ENCODE data around the gene RAD18.

Gene RAD18

DNA sequence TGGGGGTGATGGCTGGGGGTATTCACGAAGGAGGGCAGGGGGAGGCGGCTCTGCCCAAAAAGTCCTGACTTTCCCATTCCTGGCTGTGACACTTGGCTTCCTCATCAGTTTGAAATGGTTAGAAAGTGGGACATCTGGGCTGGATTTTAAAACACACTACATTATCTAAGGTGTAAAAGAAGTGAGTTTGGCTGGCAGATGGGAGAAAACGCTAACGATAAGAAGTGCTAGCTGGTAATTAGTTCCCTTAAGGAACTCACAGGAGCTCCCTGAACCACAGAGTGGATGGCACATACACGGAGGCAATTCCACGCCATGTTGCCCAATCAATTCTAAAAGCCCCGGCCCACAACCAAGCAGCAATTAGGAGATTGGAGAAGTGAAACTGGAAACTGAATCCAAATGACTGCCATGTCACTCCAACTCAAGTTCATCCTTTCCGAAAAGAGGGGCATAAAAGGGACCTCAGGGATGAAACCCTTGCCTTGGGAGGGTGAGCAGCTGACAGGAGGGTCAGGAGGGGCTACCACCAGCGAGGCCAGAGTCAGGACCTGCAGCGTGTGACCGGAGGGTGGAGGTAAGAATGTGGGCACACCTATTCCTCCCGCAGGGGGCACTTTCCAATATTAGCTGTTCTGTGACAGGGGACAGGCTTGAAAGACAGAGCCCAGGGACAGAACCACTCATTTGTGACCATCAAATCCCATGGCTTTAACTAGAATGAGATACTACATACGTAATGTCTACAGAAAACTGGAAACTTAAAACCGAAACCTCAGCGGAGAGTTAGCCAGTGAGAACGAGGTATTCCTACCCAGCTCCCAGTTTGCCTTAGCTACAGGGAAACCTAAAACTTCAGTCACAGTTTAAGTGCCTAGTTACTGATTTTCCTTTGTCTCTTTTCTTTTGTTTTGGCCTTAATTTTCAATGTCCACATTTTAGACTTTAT, 98.6 kb downstream of the RAD18 start:
- no peak for DNase-seq (ENCODE audit: low spot score)

DNA sequence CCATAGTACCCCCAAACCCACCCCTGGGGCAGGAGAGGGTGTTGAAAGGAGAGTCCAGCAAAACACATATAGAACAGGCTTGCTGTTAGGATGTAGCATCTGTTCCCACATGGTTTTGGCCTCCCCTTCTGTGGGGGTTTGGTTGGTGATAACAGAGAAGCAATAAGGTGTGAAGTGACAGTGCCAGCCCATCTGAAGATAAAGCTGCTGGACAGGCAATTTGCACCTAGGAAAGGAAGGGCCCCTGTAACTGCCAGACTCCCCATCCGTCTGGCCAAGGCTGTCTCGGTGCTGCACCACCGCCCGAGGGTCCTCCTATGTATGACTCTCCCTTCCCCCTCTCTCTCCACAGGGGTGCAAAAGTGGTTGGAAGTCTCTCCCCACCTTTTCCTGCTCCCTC, 99.4 kb downstream of the RAD18 start:
- no peak for DNase-seq (ENCODE audit: low spot score)

DNA sequence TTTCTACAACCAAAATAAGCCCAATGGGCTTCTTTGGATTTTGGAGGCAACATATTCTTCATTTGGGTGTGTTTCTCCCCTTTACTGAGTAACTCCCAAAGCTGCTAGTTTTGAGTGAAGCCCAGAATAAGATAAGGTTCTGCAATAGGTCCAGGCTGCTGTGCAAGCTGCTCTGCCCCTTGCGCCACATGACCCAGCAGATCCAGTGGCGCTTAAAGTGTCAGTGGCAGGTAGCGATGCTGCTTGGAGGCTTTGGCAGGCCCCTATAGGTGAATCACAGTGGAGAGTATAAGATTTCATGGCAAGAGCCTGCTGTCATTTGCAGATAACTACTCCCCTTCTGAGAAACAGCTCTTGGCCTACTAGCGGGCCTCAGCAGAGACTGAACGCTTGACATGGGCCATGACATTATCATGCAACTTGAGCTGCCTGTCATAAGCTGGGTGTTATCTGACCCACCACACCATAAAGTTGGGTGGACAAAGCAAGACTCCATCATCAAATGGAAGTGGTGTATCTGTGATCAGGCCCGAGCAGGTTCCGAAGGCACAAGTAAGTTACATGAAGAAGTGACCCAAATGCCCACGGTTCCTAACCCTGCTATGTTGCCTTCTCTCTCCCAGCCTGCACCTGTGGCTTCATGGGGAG, 105.4 kb downstream of the RAD18 start:
- DNase-seq (ENCODE audit: low spot score), result no peak

DNA sequence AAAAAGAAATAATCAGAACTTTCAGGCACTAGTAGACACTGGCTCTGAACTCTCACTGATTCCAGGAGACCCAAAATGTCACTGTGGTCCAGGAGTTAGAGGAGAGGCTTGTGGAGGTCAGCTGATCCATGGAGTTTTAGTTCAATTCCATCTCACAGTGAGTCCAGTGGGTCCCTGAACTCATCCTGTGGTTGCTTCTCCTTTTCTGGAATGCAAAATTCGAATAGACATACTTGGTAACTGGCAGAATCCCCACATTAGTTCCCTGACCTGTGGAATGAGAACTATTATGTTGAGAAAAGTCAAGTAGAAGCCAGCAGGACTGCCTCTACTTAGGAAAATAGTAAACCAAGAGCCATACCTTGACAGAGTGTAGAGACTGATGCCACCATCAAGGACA, 106.6 kb downstream of the RAD18 start:
- no peak for DNase-seq (ENCODE audit: low spot score)

DNA sequence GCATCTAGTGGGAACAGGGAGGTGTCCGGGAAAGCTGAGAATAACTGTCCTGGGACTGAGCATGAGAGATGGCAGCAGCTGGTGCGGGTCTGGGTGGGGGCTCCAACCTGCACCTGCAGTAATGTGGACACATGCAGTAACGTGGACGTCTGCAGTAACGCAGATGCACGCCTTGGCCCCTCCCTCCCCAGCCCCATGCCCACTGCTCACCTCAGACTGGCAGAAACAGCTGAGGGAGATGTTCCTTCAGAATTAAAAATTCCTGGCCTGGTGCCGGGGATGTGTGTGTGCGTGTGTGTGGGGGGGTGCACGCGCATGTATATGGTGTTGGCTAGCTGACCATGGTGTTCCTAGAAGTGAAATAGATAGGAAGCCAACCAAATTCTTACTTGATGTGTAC, 107.2 kb downstream of the RAD18 start:
- no peak for DNase-seq (ENCODE audit: low spot score)

DNA sequence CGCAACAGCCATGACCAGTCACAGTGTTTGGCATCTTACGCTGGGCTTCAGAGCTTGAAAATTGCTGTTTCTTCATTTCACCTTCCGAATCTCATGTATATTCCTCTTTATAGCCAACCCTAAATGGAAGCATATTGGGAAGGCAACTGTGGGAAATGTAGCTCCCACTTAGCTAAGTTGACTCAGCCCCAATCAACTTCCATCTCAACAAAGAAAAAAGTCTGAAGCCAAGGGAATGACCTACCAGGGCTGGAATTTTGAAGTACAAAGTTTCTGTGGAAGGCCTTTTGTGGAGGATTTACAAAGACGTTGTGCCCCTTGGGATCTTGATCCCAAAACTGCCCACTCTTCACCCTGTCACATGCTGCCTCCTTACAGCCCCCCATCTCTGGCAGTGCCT, 108.6 kb downstream of the RAD18 start:
- DNase-seq (ENCODE audit: low spot score), result no peak

DNA sequence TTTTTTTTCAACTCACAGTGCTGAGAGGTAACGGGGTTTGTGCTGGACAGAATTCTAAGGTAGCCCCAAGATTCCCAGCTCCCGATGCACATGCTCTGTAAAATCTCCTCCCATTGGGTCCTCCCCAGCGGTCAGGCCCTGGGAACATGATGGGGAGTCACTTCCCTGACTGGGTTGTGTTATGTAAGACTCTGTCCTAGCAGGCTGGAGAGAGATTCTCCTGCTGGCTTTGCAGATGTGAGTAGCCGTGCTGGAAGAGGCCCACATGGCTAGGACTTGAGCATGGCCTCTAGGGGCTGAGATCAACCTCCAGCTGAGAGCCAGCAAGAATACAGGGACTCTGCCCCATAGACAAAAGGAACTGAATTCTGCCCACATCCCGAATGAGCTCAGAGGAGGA, 110.2 kb downstream of the RAD18 start:
- no peak for DNase-seq (ENCODE audit: low spot score)

DNA sequence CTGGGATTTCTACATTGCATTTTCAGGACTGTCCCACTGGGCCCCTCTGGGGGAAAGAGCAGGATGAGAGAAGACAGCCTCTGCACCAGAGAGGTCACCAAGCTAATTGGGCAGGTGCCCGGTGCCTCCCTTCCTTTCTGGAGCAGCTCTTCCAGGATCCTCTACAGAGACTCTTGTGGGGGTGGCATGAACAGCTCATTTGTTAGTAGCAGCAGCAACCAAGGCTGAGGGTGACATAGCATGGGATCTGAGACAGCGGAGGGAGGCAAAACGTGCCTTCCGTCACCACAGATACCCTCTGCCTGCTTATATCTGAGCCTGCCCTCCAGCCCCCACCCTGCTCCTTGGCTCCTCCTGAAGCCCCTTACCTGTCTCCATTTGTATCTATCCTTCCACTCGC, 110.8 kb downstream of the RAD18 start:
- no peak for DNase-seq (ENCODE audit: low spot score)

DNA sequence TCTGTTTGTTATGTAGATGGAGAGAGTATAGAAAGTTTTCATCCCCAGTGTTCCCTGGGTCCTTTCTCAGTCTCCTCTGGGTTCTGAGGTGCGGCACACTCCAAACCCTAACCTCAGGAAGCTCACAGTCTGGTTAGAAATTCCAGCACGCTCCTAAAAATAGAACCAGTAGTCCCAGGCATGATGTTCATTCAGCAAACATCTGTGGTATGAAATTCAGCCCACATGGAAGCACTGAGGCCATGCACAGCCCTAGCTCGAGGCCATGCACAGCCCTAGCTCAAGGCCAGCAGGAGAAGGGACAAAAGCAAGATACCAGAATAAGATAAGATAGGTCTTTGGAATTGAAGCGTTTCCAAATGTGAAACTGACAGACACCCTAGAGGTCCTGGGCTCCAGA, 111.6 kb downstream of the RAD18 start:
- no peak for DNase-seq (ENCODE audit: low spot score)

DNA sequence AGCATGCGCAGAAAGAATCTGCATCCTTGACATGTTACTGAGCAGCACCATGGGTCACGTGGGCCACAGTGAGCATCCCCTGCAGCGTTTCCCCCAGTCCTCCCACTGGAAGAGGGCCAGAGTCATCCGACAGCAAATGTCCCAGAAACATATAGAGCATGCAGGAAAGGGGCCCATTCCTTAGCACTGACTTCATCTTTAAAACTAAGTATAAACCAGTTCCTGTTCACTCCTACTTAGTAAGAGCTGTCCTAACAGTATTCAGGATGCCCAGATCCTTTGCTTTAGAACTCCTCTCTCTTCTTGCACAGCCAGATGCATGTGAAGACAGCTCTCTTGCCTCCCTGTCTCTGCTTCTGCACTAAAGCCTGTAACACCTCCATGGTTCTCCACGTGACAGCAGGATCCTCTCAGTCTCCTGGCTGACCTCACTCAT, 114.6 kb downstream of the RAD18 start:
- no peak for DNase-seq (ENCODE audit: low spot score)

DNA sequence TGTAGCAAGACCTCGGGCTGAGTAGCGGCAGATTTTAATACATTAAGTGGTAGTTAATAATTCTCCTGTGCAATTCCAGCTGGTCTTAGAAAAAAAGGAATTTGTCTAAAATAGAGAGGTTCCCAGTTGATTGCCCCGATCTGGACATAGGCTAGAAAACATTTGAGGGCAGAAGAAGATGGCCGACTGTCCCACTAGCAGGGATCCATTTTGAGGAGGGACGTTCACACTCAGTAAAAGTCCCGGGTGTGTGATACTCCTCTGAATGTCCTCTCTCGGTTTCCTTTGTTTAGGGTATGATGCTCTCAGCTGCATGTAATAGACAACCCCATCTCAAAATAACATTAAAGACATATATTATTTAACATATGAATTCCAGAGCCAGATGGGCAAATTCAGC, 116.0 kb downstream of the RAD18 start:
- no peak for DNase-seq (ENCODE audit: low spot score)

DNA sequence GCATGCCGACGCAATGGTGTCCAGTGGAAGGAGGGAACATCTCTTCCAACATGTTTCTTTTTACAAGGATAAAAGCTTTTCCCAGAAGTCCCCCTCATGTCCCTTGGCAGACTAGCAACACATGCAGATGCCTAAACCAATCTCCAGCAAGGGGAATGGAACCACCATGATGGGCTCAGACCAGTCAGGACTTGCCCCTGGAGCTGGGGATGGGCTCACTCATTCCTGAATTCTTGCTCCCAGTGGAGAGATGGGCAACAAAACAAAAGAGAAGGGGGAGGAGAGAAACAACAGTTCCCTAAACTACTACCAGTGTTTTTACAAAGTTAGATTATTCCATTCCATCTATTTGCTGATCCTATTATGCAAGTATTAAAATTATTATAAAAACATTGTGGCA, 117.1 kb downstream of the RAD18 start:
- DNase-seq (ENCODE audit: low spot score), result no peak

DNA sequence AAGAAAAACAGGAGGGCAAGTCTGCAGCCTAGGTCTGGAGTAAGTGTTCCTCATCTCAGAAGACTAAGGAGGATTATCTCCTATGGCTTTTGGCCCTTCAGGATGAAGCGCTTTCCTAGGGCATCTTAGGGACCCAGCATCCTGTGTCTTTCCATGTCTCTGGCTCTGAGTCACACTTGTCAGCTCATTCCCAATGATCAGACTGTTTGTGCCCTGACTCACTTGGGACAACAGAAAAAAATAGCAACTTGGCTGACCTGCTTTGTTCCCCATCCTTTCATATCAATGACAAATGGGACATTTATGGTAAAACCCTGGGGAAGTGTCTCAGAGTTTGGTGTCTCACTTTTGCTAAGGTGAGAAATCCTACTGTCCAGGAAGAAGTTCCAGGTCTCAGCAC, 117.6 kb downstream of the RAD18 start:
- no peak for DNase-seq (ENCODE audit: low spot score)

DNA sequence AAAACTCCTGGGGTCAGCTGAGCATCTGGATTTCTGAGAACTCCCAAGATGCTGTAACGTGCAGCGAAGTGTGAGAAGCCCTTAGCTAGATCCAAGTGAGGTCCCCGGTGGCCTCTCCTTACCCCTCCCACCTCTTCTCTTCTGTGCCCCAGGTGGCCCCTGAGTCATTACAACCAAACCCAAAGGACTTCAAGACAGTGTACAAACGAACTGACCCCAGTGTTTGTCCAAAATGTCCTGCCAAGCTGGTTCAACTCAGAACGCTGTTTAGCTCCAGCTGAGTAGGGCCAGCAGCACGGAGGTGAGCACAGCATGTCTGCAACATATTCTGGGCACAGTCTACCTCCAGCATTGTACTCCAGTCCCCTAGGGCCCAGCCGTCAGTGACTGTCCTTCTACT, 119.9 kb downstream of the RAD18 start:
- DNase-seq (ENCODE audit: low spot score), result no peak

DNA sequence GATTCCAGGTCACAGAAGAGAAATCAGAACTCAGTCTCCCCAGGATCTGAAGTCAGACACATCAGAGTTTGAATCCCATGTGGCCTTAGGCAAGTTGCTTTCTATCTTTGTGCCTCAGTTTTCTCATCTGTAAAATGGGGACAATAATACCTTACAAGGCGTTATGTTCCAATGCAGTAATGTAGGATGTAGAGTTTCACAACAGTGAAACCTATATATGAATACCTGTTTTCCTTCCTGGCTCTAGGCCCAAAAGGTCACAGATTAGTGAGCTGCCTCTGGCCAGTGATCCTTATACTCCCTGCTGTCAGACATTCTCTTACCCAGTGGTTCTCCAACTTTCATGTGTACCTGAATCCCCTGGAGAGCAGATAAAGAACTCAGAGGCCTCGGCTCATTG, 121.0 kb downstream of the RAD18 start:
- DNase-seq (ENCODE audit: low spot score), result no peak

DNA sequence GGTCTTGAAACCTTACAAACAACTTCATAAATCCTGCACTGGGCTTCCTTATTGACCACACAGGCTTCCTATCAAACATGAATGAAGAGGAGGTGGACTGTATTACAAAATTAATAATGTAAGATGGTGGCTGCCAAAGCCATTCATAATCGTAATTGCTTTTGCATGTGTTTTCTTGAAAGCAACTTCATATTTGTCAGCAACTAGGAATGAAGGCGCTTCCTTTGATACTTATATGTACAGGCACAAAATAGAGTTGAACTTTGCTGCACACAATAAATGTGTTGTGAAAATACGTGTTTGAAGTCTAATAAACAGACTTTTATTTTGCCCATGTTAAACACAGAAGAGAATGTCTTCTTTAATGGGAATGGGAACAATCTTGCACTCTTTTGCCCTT, 121.8 kb downstream of the RAD18 start:
- no peak for DNase-seq (ENCODE audit: low spot score)

DNA sequence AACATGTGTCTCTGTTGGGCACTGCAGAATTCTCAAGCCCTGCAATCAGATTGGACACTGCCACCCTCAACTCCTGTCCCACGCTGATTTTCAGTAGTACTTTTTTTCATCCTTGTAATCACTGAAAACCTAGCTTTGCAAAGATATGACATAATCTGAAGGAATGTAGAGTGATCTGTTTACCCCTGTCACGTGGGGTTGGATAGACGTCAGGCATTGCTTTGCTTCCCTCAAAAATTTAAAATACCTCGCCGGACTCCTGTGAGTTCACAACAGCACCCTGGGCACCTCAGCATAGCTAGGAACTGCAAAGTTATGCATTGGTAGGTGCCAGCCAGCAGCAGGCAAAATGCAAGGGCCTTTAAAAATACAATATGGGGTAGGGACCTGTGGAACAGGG, 122.7 kb downstream of the RAD18 start:
- DNase-seq (ENCODE audit: low spot score), result no peak

DNA sequence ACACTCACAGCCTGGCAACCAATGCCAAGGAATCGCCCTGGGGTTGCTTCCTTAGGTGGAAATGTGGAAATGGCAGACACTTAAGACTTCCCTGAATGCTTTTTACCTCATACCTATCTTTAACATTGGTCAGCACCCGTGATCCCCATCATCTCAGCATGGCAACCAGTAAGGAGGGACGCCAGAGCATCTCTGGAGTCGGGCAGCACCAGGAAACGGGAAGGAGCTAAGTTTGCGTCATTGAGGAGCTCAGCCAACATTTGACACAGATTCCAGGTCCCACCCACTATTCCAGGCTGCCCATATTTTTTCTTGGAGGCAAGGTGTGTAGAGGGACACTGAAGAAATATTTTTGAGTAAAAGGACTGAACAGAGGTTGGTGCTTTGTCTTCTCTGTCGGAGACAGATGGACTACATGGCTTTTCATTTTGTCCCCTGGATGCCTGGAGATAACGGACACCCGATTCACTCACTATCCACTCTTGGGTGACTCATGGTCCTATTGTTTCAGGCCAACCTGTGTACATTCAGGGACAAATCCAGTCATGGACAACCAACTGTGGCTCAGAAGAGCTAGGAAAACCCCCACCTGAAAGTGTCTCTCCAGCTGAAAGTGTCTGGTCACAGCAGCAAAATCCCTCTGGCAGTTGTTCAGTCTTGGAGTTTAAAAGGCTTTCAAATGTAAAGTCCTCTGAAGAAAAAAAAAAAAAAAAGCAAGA, 123.5 kb downstream of the RAD18 start:
- no peak for DNase-seq (ENCODE audit: low spot score)

DNA sequence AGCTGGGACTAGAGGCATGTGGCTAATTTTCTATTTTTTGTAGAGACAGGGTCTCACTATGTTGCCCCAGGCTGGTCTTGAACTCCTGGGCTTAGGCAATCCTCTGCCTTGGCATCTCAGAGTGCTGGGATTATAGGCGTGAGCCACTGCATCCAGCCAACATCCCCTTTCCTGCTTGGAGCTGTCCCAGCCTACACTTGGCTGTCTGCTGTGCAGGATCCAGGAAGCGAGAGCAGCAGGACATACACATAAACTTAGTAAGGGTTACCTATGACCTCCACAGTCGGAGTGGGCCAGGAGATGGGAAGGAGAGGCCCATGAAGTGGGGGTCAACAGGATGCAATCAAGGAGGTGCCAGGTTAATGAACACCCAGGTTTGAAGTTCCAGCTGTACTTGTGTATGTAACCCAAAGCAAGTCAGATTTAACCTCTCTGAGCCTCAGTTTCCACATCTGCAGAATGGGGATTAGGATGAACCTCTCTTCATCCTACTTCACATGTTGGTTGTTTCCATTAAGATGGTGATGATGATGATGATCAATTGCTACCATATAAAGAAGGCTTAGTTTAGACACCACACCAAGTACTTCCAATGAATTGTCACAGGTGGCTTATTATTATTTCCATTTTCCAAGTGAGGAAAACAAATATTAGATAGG, 124.4 kb downstream of the RAD18 start:
- DNase-seq (ENCODE audit: low spot score), result no peak

DNA sequence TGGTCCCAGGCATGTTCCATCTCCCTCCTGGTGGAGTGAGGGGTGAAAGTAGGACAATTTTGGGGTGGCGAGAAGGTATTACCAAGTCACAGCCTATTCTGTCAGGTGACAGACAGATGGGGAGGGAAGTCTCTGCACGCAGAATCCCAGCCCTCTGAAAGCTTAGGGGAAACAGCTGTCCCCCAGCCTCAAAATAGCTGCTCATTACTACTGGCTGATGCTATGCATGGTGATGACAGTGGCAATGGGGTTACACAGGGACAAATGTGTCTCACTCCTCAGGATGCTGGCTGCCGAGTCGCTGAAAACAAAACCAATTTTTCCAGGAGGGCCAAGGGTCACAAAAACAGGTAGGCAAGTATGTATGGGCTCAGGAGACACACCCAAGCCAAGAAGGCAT, 125.0 kb downstream of the RAD18 start:
- DNase-seq (ENCODE audit: low spot score), result no peak

DNA sequence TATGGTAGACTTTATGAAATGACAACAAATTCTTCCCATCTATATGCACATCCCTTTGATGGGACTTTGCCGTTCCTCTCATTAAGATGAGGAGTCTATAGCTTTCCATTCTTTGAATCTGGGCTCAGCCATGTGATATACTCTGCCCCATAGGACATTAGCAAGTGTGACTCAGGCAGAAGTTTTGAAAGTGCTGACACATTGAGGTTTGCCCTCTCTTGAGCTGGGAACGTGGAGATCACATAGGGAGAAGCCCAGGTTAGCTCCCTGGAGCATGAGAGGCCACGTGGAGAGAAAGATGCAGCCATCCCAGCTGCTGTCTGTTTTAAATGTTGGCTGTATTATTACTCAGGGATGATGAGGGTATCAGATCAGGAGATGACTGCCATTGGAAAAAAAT, 126.1 kb downstream of the RAD18 start:
- DNase-seq (ENCODE audit: low spot score), result no peak

DNA sequence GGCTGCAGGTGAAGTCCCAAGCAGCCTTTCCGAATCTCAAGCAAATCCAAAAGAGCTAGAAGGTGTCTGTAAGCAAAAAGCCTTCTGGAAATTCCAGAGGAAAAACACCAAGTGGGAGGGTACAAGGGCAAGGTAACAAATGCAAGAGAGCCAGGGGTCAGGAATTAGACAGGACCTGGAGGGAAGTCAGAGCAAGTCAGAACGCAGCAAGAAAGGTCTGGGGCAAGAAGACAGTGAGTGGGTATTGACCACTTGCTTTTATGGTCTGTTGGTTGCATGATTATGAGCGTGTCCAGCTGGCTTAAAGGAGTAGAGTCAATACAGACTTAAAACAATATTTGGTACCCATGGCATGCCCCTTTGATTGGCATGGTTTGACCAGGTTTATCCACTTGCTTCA, 127.2 kb downstream of the RAD18 start:
- DNase-seq (ENCODE audit: low spot score), result no peak
